GM12878 (cell line): ENCODE measurements around the gene LSAMP.
A peak's percentile ranks its signal among the peaks of the same experiment; 100 is the strongest.

Experiments used
- HDAC2 ChIP-seq: fragments of 200-600 bp; sonication (generic); IDR thresholded peaks from 2 replicates; pipeline ENCODE4 v1.6.1; 2017
- MAX ChIP-seq: IDR thresholded peaks from 2 replicates; pipeline ENCODE4 v1.6.1; 2012; ENCODE audit warnings: low read depth, low read length, improper control_type of control experiment
- POLR2A ChIP-seq: IDR thresholded peaks from 2 replicates; pipeline ENCODE4 v1.6.1; 2011; ENCODE audit warnings: low read depth, mild to moderate bottlenecking, low read length
- ZSCAN29 ChIP-seq: fragments of 450-650 bp; IDR thresholded peaks from 2 replicates; pipeline ENCODE4 v1.6.1; 2017; ENCODE audit warnings: mild to moderate bottlenecking, moderate library complexity
- TF ChIP-seq, protein P1 (sequence below), 3 experiments: IDR thresholded peaks in 2 of 3; conservative IDR thresholded peaks in 1 of 3; 2 replicates each; pipeline ENCODE4 v1.5.1; 2011; ENCODE audit warnings: low read depth in 3 of 3, low read length in 3 of 3, mild to moderate bottlenecking in 3 of 3, control low read depth in 2 of 3, moderate library complexity in 2 of 3, inconsistent platforms in 1 of 3, mixed read lengths in 1 of 3; ENCODE audit not compliant: control insufficient read depth in 2 of 3, insufficient read depth in 1 of 3; ENCODE audit errors: extremely low read depth in 1 of 3

DNA sequence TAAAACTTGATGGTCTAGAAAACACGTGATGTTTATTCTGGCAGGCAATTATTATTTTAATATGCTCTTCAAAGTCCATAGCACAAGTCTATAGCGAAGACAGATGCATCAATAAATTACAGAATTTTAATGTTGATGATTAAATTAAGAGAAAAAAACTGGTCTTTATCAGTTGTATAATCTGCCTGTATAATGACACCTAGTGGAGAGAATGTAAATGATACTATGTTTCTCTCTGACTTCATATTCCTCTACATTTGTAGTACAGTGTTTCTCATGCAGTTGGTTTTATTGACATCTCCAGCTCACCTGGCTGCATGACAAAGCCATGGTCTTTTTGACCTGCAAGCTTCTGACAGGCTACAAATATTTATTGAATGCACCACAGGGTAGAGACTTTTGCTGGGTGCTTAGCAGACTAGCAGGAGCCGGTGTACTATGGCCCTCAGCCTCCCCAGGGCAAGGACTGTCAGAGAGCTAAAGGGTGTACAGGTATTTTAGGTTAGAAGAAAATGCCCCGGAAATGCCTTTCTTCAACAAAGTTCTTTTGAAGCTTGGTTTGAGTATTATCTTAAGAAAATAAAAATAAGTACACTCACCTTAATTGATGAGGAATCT is 532.1 kb downstream of the LSAMP start:
- TF ChIP-seq HDAC2 (no peak), POLR2A (no peak), MAX (no peak), ZSCAN29 (no peak)
- TF ChIP-seq, protein P1, sequence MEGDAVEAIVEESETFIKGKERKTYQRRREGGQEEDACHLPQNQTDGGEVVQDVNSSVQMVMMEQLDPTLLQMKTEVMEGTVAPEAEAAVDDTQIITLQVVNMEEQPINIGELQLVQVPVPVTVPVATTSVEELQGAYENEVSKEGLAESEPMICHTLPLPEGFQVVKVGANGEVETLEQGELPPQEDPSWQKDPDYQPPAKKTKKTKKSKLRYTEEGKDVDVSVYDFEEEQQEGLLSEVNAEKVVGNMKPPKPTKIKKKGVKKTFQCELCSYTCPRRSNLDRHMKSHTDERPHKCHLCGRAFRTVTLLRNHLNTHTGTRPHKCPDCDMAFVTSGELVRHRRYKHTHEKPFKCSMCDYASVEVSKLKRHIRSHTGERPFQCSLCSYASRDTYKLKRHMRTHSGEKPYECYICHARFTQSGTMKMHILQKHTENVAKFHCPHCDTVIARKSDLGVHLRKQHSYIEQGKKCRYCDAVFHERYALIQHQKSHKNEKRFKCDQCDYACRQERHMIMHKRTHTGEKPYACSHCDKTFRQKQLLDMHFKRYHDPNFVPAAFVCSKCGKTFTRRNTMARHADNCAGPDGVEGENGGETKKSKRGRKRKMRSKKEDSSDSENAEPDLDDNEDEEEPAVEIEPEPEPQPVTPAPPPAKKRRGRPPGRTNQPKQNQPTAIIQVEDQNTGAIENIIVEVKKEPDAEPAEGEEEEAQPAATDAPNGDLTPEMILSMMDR (IDR thresholded peaks at IDR 0.05 in 2 of 3, conservative IDR thresholded peaks at IDR 0.05 in 1 of 3; ENCODE audit: control insufficient read depth in 2 of 3, extremely low read depth in 1 of 3, insufficient read depth in 1 of 3, low read depth in 3 of 3, low read length in 3 of 3): peak in 2 of 3 experiments; percentile 4 to 35; a peak in 3 of 6 replicates
